LNCaP clone FGC (cell line): ENCODE measurements around the gene ANKRD13B.

Experiments used
- DNase-seq: peaks from one replicate; pipeline ENCODE4 v3.0.0-alpha.2; 2011; ENCODE audit warnings: low read depth
- H3K4me3 ChIP-seq: 2 replicates; pipeline ENCODE4 v1.5.1; 2011; ENCODE audit warnings: mild to moderate bottlenecking, low read depth, low read length, control low read depth
- TF ChIP-seq, protein P1 (sequence below): IDR thresholded peaks from 2 replicates; pipeline ENCODE4 v1.5.1; 2012; ENCODE audit warnings: mild to moderate bottlenecking; ENCODE audit not compliant: control insufficient read depth, insufficient read depth; ENCODE audit errors: extremely low read depth

The ANKRD13B gene

DNA sequence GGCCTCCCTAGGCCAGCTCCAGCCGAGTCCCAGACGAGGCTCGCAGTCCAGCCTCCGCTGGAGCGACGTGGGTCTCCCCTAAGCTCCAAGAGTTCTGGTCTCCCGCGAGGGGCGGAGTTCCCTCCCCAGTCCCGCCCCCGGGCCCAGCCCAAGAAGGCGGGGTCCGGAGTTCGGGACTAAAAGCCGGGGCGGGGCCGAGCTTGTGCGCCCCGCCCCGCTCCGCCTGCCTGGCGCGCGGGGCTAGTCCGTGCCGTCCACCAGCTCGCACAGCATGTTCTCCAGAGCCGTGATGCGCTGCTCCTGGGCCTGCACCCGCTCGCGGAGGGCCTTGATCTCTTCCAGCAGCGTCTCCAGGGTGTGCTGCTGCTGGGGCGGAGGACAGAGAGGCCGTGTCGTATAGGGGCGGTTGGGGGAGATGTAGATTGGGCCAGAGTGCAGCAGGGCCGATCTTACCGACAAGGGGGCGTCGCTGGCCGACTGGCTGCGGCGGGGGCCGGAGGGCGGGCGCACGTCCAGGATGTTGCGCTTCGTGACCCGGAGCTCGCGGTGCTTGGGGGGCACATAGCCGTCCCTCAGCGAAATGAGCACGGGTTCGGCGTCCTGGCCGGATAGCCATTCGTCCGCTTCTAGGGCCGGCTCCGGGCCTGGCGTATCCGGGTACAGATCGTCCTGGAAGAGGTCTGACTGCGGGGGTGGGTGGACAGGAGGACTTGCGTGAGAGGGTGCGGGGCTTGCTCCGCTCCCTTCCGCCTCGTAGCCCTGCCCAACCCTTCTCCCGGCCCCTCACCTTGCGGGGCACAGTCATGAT lies 22.8 kb downstream of the ANKRD13B start:
- TF ChIP-seq, protein P1, sequence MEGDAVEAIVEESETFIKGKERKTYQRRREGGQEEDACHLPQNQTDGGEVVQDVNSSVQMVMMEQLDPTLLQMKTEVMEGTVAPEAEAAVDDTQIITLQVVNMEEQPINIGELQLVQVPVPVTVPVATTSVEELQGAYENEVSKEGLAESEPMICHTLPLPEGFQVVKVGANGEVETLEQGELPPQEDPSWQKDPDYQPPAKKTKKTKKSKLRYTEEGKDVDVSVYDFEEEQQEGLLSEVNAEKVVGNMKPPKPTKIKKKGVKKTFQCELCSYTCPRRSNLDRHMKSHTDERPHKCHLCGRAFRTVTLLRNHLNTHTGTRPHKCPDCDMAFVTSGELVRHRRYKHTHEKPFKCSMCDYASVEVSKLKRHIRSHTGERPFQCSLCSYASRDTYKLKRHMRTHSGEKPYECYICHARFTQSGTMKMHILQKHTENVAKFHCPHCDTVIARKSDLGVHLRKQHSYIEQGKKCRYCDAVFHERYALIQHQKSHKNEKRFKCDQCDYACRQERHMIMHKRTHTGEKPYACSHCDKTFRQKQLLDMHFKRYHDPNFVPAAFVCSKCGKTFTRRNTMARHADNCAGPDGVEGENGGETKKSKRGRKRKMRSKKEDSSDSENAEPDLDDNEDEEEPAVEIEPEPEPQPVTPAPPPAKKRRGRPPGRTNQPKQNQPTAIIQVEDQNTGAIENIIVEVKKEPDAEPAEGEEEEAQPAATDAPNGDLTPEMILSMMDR = no peak
- H3K4me3 ChIP-seq = no peak overlapping the region
- DNase-seq = no peak

DNA sequence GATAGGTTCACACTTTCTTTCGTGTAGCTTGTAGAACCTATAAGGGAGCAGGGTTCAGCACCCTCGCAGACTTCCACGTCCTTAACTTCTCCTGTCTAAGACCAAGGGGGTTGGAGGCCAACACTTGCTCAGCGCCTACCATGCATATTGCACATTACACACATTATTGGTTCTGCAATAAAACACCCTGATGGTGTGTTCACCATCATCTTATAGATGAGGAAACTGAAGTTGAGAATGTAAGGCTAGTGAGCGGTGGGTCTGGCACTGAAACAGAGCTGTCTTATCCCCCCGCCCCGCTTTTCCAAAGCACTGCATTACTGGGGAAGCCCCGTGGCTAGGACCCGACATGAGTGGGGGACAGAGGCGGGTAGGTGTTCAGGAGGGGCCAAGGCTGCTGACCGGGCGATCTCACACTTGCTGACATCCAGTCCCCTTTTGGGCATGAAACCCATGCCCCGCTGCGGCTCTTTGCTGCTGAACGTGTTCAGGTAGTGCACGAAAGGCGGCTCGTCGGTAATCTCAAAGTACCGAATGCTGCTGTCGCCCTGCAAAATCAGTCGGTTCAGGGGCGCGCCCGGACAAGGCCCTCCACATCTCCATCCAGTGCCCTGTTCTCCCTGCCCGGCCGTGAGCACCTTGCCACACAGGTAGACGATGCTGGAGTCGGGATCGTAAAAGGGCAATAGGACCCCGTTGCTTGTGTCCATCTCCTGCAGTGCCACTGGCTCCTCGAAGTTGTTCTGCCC lies 23.5 kb downstream of the ANKRD13B start:
- no peak for DNase-seq
- TF ChIP-seq, protein P1 = no peak
- H3K4me3 ChIP-seq = no peak overlapping the region

DNA sequence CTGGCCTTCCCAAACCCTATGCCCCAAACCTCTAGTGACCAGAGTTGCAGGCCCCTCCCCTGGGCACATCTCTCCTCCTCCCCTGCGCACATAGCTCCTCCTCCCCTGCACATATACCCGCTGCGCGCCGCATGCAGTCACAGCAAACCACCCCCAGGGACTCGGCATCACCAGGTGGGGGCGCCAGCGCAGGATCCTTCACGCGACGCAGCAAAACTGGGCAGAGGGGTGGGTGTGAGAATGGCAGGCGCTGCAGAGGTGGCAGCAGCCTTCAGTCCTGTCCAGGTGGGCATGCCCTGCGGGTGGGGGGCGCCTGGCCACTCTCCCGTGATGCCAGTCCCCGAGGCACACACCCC lies 24.2 kb downstream of the ANKRD13B start:
- TF ChIP-seq, protein P1 = 0 out of 2 replicates have a peak, but pooled peaks have one; percentile 12
- no peak for DNase-seq
- H3K4me3 ChIP-seq = no peak overlapping the region

DNA sequence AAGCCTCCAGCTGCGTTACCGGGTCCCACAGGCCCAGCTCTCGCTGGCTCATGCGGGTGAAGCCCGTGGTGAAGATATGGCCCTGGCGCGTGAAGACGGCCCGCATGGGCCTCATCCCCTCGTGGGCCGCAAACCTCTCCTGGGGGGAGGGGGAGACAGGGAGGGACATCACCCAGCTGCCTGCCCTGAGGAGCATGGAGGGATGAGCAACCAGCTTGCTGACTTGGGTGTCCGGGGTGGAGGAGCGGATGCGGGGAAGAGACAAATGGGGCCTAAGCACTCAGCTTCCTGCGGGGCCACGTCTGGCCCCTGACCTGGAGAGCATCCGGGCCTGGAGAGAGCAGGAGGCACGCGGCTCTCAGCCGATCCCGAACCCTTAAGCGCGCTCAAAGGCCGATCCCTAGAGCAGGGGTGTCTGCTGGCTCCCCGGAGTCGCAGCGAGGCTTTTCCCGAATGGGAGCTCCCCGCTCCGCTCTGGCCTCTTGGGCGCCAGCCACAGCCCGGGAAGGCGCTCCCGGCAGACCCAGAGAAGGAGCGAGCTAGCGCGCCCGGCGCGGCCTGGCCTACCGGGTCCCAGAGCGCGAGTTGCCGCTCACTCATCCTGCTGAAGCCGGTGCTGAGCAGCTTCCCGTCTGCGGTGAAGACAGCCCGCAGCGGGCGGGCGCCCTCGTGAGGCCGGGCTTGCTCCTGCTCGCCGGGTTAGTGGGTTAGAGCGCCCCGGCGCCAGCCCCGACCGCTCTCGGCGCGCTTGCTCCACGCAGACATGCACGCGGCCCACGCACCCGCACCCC lies 24.7 kb downstream of the ANKRD13B start:
- TF ChIP-seq, protein P1 = no peak
- DNase-seq = no peak
- H3K4me3 ChIP-seq = no peak overlapping the region

DNA sequence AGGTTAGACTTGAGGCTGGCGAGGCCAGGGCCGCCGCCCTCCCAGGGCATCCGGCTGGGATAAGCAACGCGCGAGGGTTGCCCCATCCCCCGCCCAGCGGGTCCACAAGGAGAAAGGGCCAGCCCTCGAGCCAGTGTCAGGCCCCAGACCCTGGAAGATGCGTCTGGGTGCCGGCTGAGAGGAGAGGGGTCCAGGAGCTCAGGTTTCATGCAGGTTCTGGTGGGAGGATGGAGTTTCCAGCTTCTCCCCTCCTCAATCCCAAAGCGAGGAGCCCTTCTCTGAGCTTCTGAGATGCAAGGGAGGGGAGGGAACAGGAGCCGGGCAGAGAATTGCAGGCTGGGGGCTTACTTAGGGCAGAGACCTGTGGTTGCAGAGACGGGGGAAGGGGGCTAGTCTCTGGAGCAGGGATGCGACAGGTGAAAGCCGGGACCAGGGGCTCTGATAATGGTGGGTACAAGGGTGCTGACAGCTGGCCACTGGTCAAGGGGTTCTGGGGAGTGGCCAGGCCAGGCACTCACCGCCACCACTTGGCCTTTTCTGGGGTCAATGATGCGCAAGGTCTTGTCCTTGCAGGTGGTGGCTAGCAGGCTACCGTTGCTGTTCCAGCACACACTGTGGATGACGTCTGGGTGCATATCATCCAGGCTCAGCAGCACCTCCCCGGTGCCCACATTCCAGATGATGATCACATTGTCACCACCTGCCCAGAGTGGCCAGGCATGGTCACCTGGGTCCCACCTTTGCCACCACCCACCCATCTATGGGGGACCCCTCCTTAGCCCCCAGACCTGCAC lies 25.5 kb downstream of the ANKRD13B start:
- no peak overlapping the region for H3K4me3 ChIP-seq
- no peak for DNase-seq

More for the DNA sequence above, 25.5 kb downstream of the ANKRD13B start:
- TF ChIP-seq, protein P1 = no peak
